Effector memory CD4-positive, alpha-beta T cell (primary cell): ENCODE data around the gene LRRFIP1.

Source experiments
- DNase-seq, 3 donors: peaks; one replicate each; pipeline ENCODE4 v3.0.0-alpha.2; 2020
- H3K27ac ChIP-seq: 2 replicates; pipeline ENCODE4 v1.7.0; 2013; ENCODE audit warnings: mild to moderate bottlenecking, low read length, moderate library complexity; ENCODE audit not compliant: insufficient read depth, poor library complexity, severe bottlenecking
- H3K27me3 ChIP-seq: replicated peaks from 2 replicates; pipeline ENCODE4 v1.7.0; 2013; ENCODE audit warnings: mild to moderate bottlenecking, low read length; ENCODE audit not compliant: insufficient read depth, control insufficient read depth, poor library complexity, severe bottlenecking
- H3K36me3 ChIP-seq: 2 replicates; pipeline ENCODE4 v1.7.0; 2013; ENCODE audit warnings: mild to moderate bottlenecking, low read length, moderate library complexity; ENCODE audit not compliant: control insufficient read depth, insufficient read depth
- H3K4me1 ChIP-seq: 2 replicates; pipeline ENCODE4 v1.7.0; 2013; ENCODE audit warnings: low read length, mild to moderate bottlenecking; ENCODE audit not compliant: control insufficient read depth, insufficient read depth, poor library complexity, severe bottlenecking
- H3K4me3 ChIP-seq: 2 replicates; pipeline ENCODE4 v1.7.0; 2013; ENCODE audit warnings: low read length, low read depth, mild to moderate bottlenecking; ENCODE audit not compliant: insufficient read depth, poor library complexity, severe bottlenecking
- H3K9me3 ChIP-seq: 2 replicates; pipeline ENCODE4 v1.7.0; 2013; ENCODE audit warnings: mild to moderate bottlenecking, low read length, moderate library complexity; ENCODE audit not compliant: control insufficient read depth

LRRFIP1 gene

DNA sequence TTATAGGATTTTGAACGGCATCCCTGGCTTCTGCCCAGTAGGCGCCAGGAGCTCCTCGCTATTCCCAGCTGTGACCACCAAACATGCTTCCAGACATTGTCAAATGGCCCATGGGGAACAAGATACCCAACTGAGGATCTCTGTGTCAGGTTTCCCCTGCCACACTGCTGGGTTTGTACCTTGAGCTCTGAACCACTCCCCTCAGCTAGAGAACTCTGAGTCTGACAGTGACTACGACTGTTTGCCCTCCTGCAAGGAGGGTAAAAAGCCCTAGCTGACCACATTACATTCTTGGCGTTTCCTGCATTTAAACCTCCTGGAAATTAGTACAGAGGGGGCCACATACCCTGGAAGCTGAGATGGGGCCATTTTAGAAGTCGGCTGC, 12.4 kb downstream of the LRRFIP1 start:
- no peaks in the 10 kb centered on the region for H3K4me1 ChIP-seq
- H3K4me3 ChIP-seq, result no peak overlapping the region
- H3K36me3 ChIP-seq, result no peaks in the 10 kb centered on the region
- H3K27me3 ChIP-seq, result no peaks in the 10 kb centered on the region
- H3K9me3 ChIP-seq, result no peaks in the 10 kb centered on the region
- DNase-seq, result no peak
- H3K27ac ChIP-seq, result no peak overlapping the region

GRCh38 chr2:237640493-237640998, 13.2 kb downstream of the LRRFIP1 start:
- no peaks in the 10 kb centered on the region for H3K36me3 ChIP-seq
- no peaks in the 10 kb centered on the region for H3K27me3 ChIP-seq
- no peak overlapping the region for H3K4me3 ChIP-seq
- no peak for DNase-seq
- H3K4me1 ChIP-seq, result no peaks in the 10 kb centered on the region
- no peak overlapping the region for H3K27ac ChIP-seq
- no peaks in the 10 kb centered on the region for H3K9me3 ChIP-seq

DNA sequence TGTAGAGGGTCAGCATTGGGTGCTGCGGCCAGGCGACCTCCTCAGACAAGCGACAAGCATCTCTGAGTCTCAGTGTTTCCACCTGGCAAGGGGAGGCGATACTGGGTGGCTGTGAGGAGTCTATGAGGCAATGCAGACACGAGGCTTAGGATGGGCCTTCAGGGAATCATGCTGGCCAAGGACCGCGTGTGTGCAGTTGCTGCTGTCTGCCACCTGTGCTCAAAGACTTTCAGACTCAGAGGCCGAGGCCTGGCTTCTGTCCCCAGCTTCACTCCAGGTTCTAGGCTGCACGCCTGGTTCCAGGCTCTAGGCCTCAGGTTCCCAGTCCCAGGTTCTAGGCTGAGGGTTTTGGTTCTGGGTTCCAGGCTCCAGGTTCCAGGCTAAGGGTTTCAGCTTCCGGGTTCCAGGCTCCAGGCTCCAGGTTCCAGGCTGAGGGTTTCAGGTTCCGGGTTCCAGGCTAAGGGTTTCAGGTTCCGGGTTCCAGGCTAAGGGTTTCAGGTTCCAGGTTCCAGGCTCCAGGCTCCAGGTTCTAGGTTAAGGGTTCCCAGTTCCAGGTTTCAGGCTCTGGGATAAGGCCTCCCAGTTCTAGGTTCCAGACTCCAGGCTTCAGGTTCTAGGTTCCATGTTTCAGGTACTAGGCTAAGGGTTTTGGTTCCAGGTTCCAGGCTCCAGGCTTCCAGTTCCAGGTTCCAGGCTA, 14.8 kb downstream of the LRRFIP1 start:
- DNase-seq, result no peak
- Histone ChIP-seq H3K36me3 (no peaks in the 10 kb centered on the region), H3K27me3 (no peaks in the 10 kb centered on the region), H3K27ac (no peak overlapping the region), H3K4me3 (no peak overlapping the region), H3K9me3 (no peaks in the 10 kb centered on the region), H3K4me1 (no peaks in the 10 kb centered on the region)

DNA sequence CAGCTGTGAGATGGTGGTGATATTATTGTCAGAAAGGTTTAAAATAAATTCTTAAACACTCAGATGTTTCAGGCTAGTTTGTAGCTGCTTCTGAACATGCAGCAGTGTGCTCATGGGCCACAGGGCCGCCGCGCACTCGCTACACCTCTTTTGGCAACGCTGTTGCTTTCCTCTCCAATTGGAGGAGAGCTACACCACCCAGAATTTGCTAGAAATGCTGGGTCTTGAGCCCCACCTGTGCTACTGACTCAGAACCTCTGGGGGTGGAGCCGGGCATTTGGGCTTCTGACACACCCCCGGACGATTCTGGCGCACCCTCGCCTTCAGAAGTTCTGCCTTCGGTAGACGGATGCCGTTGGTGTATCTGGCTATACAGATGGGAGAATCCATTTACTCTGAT, 15.7 kb downstream of the LRRFIP1 start:
- no peaks in the 10 kb centered on the region for H3K9me3 ChIP-seq
- H3K4me1 ChIP-seq, result no peaks in the 10 kb centered on the region

DNA sequence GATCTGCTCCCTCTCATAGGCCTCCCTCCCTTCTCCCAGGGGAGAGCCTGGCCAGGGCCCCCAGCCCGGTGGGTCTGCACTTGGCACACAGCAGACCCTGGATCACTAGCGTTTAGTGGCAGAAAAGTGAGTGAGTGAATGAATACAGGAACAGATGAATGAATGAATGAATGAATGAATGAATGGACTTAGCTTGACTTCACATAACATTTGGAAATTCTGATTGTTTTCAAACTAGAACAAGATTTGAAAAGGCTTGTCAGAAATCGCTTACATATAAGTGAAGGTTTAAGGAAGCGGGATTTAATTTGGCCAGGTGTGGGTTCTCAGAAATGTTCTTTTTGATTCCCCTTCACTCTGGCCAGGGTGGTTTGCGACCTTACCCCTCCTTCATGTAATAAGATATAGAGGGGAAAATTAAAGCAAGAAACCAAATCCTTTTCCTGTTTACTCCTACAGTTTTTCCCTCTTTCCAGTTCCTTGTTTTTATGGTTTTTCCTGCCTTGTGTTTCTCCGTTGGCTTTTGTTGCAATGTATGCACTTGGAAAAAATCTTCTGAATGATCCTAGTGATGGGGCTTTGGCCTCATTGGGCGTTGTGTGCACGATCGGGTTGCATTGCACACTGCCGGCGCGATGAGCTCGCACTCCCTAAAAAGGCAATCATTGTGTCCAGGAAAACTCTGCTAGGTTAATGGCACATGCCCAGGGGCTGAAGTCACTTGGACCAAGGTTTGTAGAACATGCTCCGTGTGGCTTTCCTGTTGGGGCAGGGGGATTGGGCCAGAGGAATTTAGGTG, 16.4 kb downstream of the LRRFIP1 start:
- no peak overlapping the region for H3K4me3 ChIP-seq
- H3K36me3 ChIP-seq, result no peaks in the 10 kb centered on the region
- H3K9me3 ChIP-seq, result no peaks in the 10 kb centered on the region
- H3K27me3 ChIP-seq, result no peaks in the 10 kb centered on the region
- no peak overlapping the region for H3K27ac ChIP-seq
- no peaks in the 10 kb centered on the region for H3K4me1 ChIP-seq
- no peak for DNase-seq

More for the DNA sequence above, 15.7 kb downstream of the LRRFIP1 start:
- Histone ChIP-seq H3K27me3 (no peaks in the 10 kb centered on the region), H3K27ac (no peak overlapping the region), H3K4me3 (no peak overlapping the region), H3K36me3 (no peaks in the 10 kb centered on the region)
- DNase-seq, result no peak

GRCh38 chr2:237644381-237644703, 17.0 kb downstream of the LRRFIP1 start:
- Histone ChIP-seq H3K9me3 (no peaks in the 10 kb centered on the region), H3K4me3 (no peak overlapping the region), H3K36me3 (no peaks in the 10 kb centered on the region), H3K27me3 (no peaks in the 10 kb centered on the region), H3K4me1 (no peaks in the 10 kb centered on the region), H3K27ac (no peak overlapping the region)
- no peak for DNase-seq

- no peaks in the 10 kb centered on the region for H3K27me3 ChIP-seq
- no peak overlapping the region for H3K27ac ChIP-seq
- no peaks in the 10 kb centered on the region for H3K9me3 ChIP-seq
- H3K4me3 ChIP-seq, result no peak overlapping the region
- no peak for DNase-seq
- H3K36me3 ChIP-seq, result no peaks in the 10 kb centered on the region
- no peaks in the 10 kb centered on the region for H3K4me1 ChIP-seq
Measured at GRCh38 chr2:237645261-237645660, 17.9 kb downstream of the LRRFIP1 start.

- Histone ChIP-seq H3K27me3 (no peaks in the 10 kb centered on the region), H3K4me1 (no peaks in the 10 kb centered on the region), H3K27ac (no peak overlapping the region), H3K4me3 (no peak overlapping the region), H3K36me3 (no peaks in the 10 kb centered on the region), H3K9me3 (no peaks in the 10 kb centered on the region)
- no peak for DNase-seq
Measured at GRCh38 chr2:237647176-237648015, 20.0 kb downstream of the LRRFIP1 start.

DNA sequence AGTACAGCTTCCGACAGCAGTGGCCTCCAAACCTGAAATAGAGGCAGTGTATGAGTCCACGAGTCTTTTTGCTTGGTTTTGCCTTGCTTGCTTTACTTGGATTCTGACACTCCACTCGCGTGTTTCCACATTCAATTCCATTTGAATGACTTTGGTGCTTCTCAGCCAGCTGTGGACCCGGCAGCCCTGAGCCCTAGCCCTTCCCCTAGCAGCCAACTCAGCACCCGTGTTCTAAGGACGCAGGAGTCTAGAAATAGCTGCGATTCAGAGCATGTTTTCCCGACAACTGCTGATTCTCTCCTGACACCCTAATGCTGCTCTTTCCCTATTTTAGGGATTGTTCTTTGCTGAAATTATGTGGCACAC, 20.6 kb downstream of the LRRFIP1 start:
- Histone ChIP-seq H3K4me3 (no peak overlapping the region), H3K4me1 (no peaks in the 10 kb centered on the region), H3K36me3 (no peaks in the 10 kb centered on the region), H3K27ac (no peak overlapping the region), H3K9me3 (no peaks in the 10 kb centered on the region), H3K27me3 (no peaks in the 10 kb centered on the region)
- DNase-seq, result no peak
